ENCODE measurements around the gene NPB.

The NPB gene

DNA sequence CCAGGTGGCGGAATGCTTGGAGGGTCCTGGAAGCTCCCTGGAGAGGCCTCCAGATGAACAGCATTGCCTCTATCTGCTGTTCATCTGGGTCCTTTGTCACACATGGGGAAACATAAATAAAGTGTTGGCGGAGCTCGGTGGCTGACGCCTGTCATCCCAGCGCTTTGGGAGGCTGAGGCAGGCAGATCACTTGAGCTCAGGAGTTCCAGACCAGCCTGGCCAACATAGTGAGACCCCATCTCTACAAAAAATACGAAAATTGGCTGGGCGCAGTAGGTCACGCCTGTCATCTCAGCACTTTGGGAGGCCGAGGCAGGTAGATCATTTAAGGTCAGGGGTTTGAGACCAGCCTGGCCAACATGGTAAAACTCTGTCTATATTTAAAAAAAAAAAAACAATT lies 42.8 kb downstream of the NPB start:
- H3K18ac ChIP-seq (ENCODE audit: low read depth in 1 of 2, low read length in 2 of 2): no peak overlapping the region
- no peak overlapping the region for H2AFZ ChIP-seq (ENCODE audit: low read depth, low read length)
- H4K8ac ChIP-seq (ENCODE audit: low read length): no peak overlapping the region
- no peak overlapping the region for H3K9ac ChIP-seq (ENCODE audit: low read length)
- no peak for DNase-seq
- H3K23ac ChIP-seq (ENCODE audit: low read length in 2 of 2): no peak overlapping the region
- no peak overlapping the region for H2BK5ac ChIP-seq (ENCODE audit: low read depth, low read length, poor library complexity, severe bottlenecking)
- H2BK15ac ChIP-seq (ENCODE audit: low read depth, poor library complexity, severe bottlenecking): no peak overlapping the region
- H3K14ac ChIP-seq (ENCODE audit: low read length in 2 of 2): no peak overlapping the region
- H2BK12ac ChIP-seq (ENCODE audit: low read length in 2 of 2): no peak overlapping the region
- no peak overlapping the region for H3K4ac ChIP-seq (ENCODE audit: low read depth in 1 of 2, low read length in 2 of 2)
- no peak overlapping the region for H2AK5ac ChIP-seq (ENCODE audit: low read length, severe bottlenecking)
- H3K4me3 ChIP-seq (ENCODE audit: insufficient read depth in 1 of 2, low read depth in 1 of 2, low read length in 2 of 2): no peak overlapping the region
- no peak overlapping the region for H4K91ac ChIP-seq (ENCODE audit: low read length)
- H3K27me3 ChIP-seq (ENCODE audit: control insufficient read depth in 1 of 2, insufficient read depth in 1 of 2, low read length in 2 of 2): peaks cover 13 to 41% of the 10 kb centered on the region in 2 experiments
- no peaks in the 10 kb centered on the region for H3K9me3 ChIP-seq (ENCODE audit: control insufficient read depth, low read length)
- no peaks in the 10 kb centered on the region for H3K79me1 ChIP-seq (replicated peaks; ENCODE audit: low read length, poor library complexity, severe bottlenecking)
- no peaks in the 10 kb centered on the region for H3K36me3 ChIP-seq (ENCODE audit: control insufficient read depth in 1 of 2, insufficient read depth in 2 of 2, low read depth in 1 of 2, low read length in 2 of 2)
- H3K4me1 ChIP-seq (ENCODE audit: control insufficient read depth, insufficient read depth, low read depth, low read length): peaks cover 6% of the 10 kb centered on the region
- 94% methylated on average over 9 of the region's 9 CpGs for WGBS
- no peak overlapping the region for H3K27ac ChIP-seq (ENCODE audit: low read length, poor library complexity, severe bottlenecking)
- no peak overlapping the region for H3K4me2 ChIP-seq (ENCODE audit: low read length, poor library complexity, severe bottlenecking)
- H2BK120ac ChIP-seq (ENCODE audit: low read depth, low read length): no peak overlapping the region

- H3K4me2 ChIP-seq (ENCODE audit: low read length, poor library complexity, severe bottlenecking): no peak within 1 kb of the TSS
- no peak within 1 kb of the TSS for H2BK120ac ChIP-seq (ENCODE audit: low read depth, low read length)
- no peak within 1 kb of the TSS for H2BK15ac ChIP-seq (ENCODE audit: low read depth, poor library complexity, severe bottlenecking)
- no peak within 1 kb of the TSS for H4K8ac ChIP-seq (ENCODE audit: low read length)
- DNase-seq: no peak
- no peak within 1 kb of the TSS for H3K23ac ChIP-seq (ENCODE audit: low read length in 2 of 2)
- peaks cover 2 to 34% of the 10 kb centered on the region in 2 experiments for H3K27me3 ChIP-seq (ENCODE audit: control insufficient read depth in 1 of 2, insufficient read depth in 1 of 2, low read length in 2 of 2)
- no peak within 1 kb of the TSS for H4K91ac ChIP-seq (ENCODE audit: low read length)
- H3K4ac ChIP-seq (ENCODE audit: low read depth in 1 of 2, low read length in 2 of 2): no peak within 1 kb of the TSS
- no peak within 1 kb of the TSS for H3K14ac ChIP-seq (ENCODE audit: low read length in 2 of 2)
- no peak within 1 kb of the TSS for H3K4me3 ChIP-seq (ENCODE audit: insufficient read depth in 1 of 2, low read depth in 1 of 2, low read length in 2 of 2)
- H3K4me1 ChIP-seq (ENCODE audit: control insufficient read depth, insufficient read depth, low read depth, low read length): no peaks in the 10 kb centered on the region
- no peak within 1 kb of the TSS for H2AFZ ChIP-seq (ENCODE audit: low read depth, low read length)
- H3K9ac ChIP-seq (ENCODE audit: low read length): no peak within 1 kb of the TSS
- no peak within 1 kb of the TSS for H3K18ac ChIP-seq (ENCODE audit: low read depth in 1 of 2, low read length in 2 of 2)
- no peak within 1 kb of the TSS for H2AK5ac ChIP-seq (ENCODE audit: low read length, severe bottlenecking)
- no peak within 1 kb of the TSS for H3K27ac ChIP-seq (ENCODE audit: low read length, poor library complexity, severe bottlenecking)
- no peaks in the 10 kb centered on the region for H3K9me3 ChIP-seq (ENCODE audit: control insufficient read depth, low read length)
- WGBS: 81% methylated on average over 10 of the region's 13 CpGs
- H2BK5ac ChIP-seq (ENCODE audit: low read depth, low read length, poor library complexity, severe bottlenecking): no peak within 1 kb of the TSS
- no peaks in the 10 kb centered on the region for H3K36me3 ChIP-seq (ENCODE audit: control insufficient read depth in 1 of 2, insufficient read depth in 2 of 2, low read depth in 1 of 2, low read length in 2 of 2)
- no peaks in the 10 kb centered on the region for H3K79me1 ChIP-seq (replicated peaks; ENCODE audit: low read length, poor library complexity, severe bottlenecking)
- no peak within 1 kb of the TSS for H2BK12ac ChIP-seq (ENCODE audit: low read length in 2 of 2)
These were observed 45.2 kb downstream of the NPB start, which contains the start of gene MYADML2 for GRCh38 chr17:81947189-81947588. MYADML2 (minus strand) TSS chr17:81947233; CDS start chr17:81941741, 5,492 bp downstream.

DNA sequence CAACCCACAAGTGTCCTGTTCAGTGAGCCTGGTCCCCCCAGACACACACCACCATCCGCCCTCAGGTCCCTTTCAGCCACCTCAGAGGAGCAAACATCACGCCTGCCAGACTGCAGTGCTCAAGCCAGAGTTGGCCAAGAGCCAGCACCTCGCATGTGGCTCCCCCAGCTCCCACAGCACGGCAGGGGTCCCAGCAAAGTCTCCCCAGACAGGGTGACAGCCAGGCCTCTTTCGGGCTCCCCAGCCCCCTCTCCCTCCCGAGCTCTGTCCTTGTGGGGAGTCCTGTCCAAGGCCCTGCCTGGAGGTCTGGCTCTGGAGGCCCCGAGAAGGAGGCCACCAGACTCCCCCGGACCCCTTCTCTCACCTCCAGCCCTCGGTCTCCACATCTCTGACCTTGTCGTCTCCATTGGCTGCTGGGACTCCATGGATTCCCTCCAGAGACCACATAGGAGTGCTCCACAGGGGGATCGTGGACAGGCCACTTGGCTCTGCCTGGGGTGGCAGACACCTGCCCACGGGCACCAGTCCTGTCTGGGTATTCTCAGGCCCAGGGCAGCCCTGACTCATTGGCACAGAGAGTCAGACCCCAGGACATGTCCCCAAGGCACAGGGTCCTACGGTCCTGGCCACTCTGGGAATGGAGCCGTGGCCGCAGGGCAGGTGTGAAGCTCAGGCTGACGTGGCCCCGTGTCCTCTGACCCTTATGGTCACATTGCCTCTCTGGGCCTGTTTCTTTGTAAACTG lies 46.8 kb downstream of the NPB start:
- Histone ChIP-seq H3K4me2 (ENCODE audit: low read length, poor library complexity, severe bottlenecking) (no peak overlapping the region), H3K79me1 (replicated peaks; ENCODE audit: low read length, poor library complexity, severe bottlenecking) (no peaks in the 10 kb centered on the region), H3K14ac (ENCODE audit: low read length in 2 of 2) (no peak overlapping the region), H2BK120ac (ENCODE audit: low read depth, low read length) (no peak overlapping the region), H3K27ac (ENCODE audit: low read length, poor library complexity, severe bottlenecking) (no peak overlapping the region), H3K4ac (ENCODE audit: low read depth in 1 of 2, low read length in 2 of 2) (no peak overlapping the region), H3K27me3 (ENCODE audit: control insufficient read depth in 1 of 2, insufficient read depth in 1 of 2, low read length in 2 of 2) (peaks cover 0 to 34% of the 10 kb centered on the region in 2 experiments), H3K36me3 (ENCODE audit: control insufficient read depth in 1 of 2, insufficient read depth in 2 of 2, low read depth in 1 of 2, low read length in 2 of 2) (no peaks in the 10 kb centered on the region), H4K91ac (ENCODE audit: low read length) (no peak overlapping the region), H3K4me1 (ENCODE audit: control insufficient read depth, insufficient read depth, low read depth, low read length) (peaks cover 2% of the 10 kb centered on the region), H3K4me3 (ENCODE audit: insufficient read depth in 1 of 2, low read depth in 1 of 2, low read length in 2 of 2) (no peak overlapping the region), H2BK12ac (ENCODE audit: low read length in 2 of 2) (no peak overlapping the region), H2BK15ac (ENCODE audit: low read depth, poor library complexity, severe bottlenecking) (no peak overlapping the region), H4K8ac (ENCODE audit: low read length) (no peak overlapping the region), H2BK5ac (ENCODE audit: low read depth, low read length, poor library complexity, severe bottlenecking) (no peak overlapping the region), H3K23ac (ENCODE audit: low read length in 2 of 2) (no peak overlapping the region), H3K9me3 (ENCODE audit: control insufficient read depth, low read length) (no peaks in the 10 kb centered on the region), H2AFZ (ENCODE audit: low read depth, low read length) (no peak overlapping the region), H2AK5ac (ENCODE audit: low read length, severe bottlenecking) (no peak overlapping the region), H3K18ac (ENCODE audit: low read depth in 1 of 2, low read length in 2 of 2) (no peak overlapping the region), H3K9ac (ENCODE audit: low read length) (no peak overlapping the region)
- no peak for DNase-seq
- 84% methylated on average over 16 of the region's 17 CpGs for WGBS

GRCh38 chr17:81950501-81950900 lies 48.5 kb downstream of the NPB start:
- no peak overlapping the region for H3K14ac ChIP-seq (ENCODE audit: low read length in 2 of 2)

More at GRCh38 chr17:81950501-81950900, 48.5 kb downstream of the NPB start:
- Histone ChIP-seq H3K9ac (ENCODE audit: low read length) (no peak overlapping the region), H3K36me3 (ENCODE audit: control insufficient read depth in 1 of 2, insufficient read depth in 2 of 2, low read depth in 1 of 2, low read length in 2 of 2) (no peaks in the 10 kb centered on the region), H3K27ac (ENCODE audit: low read length, poor library complexity, severe bottlenecking) (no peak overlapping the region), H3K4me1 (ENCODE audit: control insufficient read depth, insufficient read depth, low read depth, low read length) (peaks cover 10% of the 10 kb centered on the region), H3K4me2 (ENCODE audit: low read length, poor library complexity, severe bottlenecking) (no peak overlapping the region), H3K4ac (ENCODE audit: low read depth in 1 of 2, low read length in 2 of 2) (no peak overlapping the region), H3K4me3 (ENCODE audit: insufficient read depth in 1 of 2, low read depth in 1 of 2, low read length in 2 of 2) (no peak overlapping the region), H4K91ac (ENCODE audit: low read length) (no peak overlapping the region), H2BK12ac (ENCODE audit: low read length in 2 of 2) (no peak overlapping the region), H3K23ac (ENCODE audit: low read length in 2 of 2) (no peak overlapping the region), H2AFZ (ENCODE audit: low read depth, low read length) (no peak overlapping the region), H3K18ac (ENCODE audit: low read depth in 1 of 2, low read length in 2 of 2) (no peak overlapping the region), H2BK120ac (ENCODE audit: low read depth, low read length) (no peak overlapping the region), H2BK5ac (ENCODE audit: low read depth, low read length, poor library complexity, severe bottlenecking) (no peak overlapping the region), H3K9me3 (ENCODE audit: control insufficient read depth, low read length) (no peaks in the 10 kb centered on the region), H4K8ac (ENCODE audit: low read length) (no peak overlapping the region), H3K27me3 (ENCODE audit: control insufficient read depth in 1 of 2, insufficient read depth in 1 of 2, low read length in 2 of 2) (peaks cover 0 to 33% of the 10 kb centered on the region in 2 experiments), H3K79me1 (replicated peaks; ENCODE audit: low read length, poor library complexity, severe bottlenecking) (no peaks in the 10 kb centered on the region), H2AK5ac (ENCODE audit: low read length, severe bottlenecking) (no peak overlapping the region), H2BK15ac (ENCODE audit: low read depth, poor library complexity, severe bottlenecking) (no peak overlapping the region)
- WGBS: 85% methylated on average over 15 of the region's 15 CpGs
- DNase-seq: no peak

Data from mesenchymal stem cell (in vitro differentiated cells and primary cell).